Nephron progenitor cell (in vitro differentiated cells): ENCODE results near the gene CBARP.

Experiments used
- DNase-seq: peaks from one replicate; pipeline ENCODE4 v3.0.0; 2021
- H3K27ac Mint-ChIP-seq: 2 replicates; pipeline ENCODE4 v1.8.0; 2021; ENCODE audit warnings: mild to moderate bottlenecking, moderate library complexity, mixed read lengths
- H3K27me3 Mint-ChIP-seq: 2 replicates; pipeline ENCODE4 v1.8.0; 2021; ENCODE audit warnings: mild to moderate bottlenecking, low read depth, mixed read lengths; ENCODE audit not compliant: poor library complexity
- H3K36me3 Mint-ChIP-seq: 2 replicates; pipeline ENCODE4 v1.8.0; 2021; ENCODE audit warnings: low read depth, mixed read lengths
- H3K4me1 Mint-ChIP-seq: 2 replicates; pipeline ENCODE4 v1.8.0; 2021; ENCODE audit warnings: mixed read lengths
- H3K4me3 Mint-ChIP-seq: 2 replicates; pipeline ENCODE4 v1.8.0; 2021; ENCODE audit warnings: mild to moderate bottlenecking, moderate library complexity, mixed read lengths
- H3K9me3 Mint-ChIP-seq: 2 replicates; pipeline ENCODE4 v1.8.0; 2021; ENCODE audit warnings: mild to moderate bottlenecking, moderate library complexity, mixed read lengths
- TF ChIP-seq, protein P1 (sequence below): fragments of 200-600 bp; sonication (generic); IDR thresholded peaks from 2 replicates; pipeline ENCODE4 v1.5.0; 2021; ENCODE audit warnings: antibody characterized with exemption

CBARP gene

DNA sequence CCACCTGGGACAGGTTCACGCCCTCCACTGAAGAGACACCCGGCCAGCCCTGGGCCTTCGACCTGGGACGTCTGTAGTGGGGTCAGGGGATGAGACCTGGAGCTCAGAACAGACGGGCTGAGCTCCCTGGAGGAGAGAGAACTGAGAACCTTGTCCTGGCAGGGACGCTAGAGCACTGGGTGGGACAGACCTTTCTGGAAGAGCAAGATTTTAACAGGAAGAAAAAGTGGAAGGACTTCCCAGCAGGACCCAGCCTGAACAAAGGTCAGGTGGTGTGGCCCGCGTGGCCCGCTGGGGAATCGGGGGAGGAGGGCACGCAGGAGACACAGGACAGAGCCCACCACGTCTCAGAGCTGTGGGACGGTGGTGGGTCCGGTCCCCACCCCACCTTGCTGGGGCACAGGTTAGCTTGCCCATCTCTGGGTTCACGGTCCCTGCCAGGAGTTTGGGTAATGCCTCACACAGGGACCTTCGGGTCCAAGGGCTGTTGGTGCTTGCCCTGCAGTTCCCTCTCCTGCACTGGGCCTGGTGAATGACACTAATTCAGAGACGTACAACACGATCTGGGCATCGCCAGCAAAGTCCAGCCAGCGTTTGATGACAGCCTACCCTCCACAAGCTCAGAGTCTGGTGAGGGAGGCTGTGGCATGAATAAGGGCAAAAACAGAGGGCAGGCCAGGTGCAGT, 46.6 kb upstream of the CBARP start:
- TF ChIP-seq, protein P1, sequence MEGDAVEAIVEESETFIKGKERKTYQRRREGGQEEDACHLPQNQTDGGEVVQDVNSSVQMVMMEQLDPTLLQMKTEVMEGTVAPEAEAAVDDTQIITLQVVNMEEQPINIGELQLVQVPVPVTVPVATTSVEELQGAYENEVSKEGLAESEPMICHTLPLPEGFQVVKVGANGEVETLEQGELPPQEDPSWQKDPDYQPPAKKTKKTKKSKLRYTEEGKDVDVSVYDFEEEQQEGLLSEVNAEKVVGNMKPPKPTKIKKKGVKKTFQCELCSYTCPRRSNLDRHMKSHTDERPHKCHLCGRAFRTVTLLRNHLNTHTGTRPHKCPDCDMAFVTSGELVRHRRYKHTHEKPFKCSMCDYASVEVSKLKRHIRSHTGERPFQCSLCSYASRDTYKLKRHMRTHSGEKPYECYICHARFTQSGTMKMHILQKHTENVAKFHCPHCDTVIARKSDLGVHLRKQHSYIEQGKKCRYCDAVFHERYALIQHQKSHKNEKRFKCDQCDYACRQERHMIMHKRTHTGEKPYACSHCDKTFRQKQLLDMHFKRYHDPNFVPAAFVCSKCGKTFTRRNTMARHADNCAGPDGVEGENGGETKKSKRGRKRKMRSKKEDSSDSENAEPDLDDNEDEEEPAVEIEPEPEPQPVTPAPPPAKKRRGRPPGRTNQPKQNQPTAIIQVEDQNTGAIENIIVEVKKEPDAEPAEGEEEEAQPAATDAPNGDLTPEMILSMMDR: no peak
- Mint-ChIP-seq H3K4me1 (peaks cover 22% of the 10 kb centered on the region), H3K27me3 (peaks cover 18% of the 10 kb centered on the region), H3K9me3 (no peaks in the 10 kb centered on the region), H3K36me3 (no peaks in the 10 kb centered on the region), H3K27ac (no peak overlapping the region), H3K4me3 (peak overlapping the region; percentile 79)
- DNase-seq: no peak

DNA sequence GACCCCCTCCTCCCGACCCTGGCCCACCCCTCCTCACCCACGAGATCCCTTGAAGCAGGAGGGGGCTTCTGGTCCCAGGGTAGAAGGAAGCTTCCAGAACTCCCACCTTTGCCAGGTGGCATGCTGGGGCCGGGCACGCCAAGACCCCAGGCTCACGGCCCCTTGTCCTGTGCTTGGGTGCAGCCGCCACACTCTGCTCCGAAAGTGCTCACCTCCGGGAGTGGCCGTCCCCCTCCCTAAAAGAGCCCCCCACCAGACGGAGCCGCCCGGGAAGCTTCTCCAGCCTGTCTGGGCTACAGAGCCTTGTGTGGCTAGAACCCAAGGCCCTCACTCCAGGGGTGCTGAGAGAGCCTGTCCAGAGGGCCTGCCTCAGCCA, 46.1 kb upstream of the CBARP start:
- no peaks in the 10 kb centered on the region for H3K9me3 Mint-ChIP-seq
- peaks cover 22% of the 10 kb centered on the region for H3K4me1 Mint-ChIP-seq
- peaks cover 18% of the 10 kb centered on the region for H3K27me3 Mint-ChIP-seq
- TF ChIP-seq, protein P1: no peak
- DNase-seq: no peak
- peak overlapping the region; percentile 67 for H3K4me3 Mint-ChIP-seq
- no peaks in the 10 kb centered on the region for H3K36me3 Mint-ChIP-seq
- H3K27ac Mint-ChIP-seq: no peak overlapping the region

DNA sequence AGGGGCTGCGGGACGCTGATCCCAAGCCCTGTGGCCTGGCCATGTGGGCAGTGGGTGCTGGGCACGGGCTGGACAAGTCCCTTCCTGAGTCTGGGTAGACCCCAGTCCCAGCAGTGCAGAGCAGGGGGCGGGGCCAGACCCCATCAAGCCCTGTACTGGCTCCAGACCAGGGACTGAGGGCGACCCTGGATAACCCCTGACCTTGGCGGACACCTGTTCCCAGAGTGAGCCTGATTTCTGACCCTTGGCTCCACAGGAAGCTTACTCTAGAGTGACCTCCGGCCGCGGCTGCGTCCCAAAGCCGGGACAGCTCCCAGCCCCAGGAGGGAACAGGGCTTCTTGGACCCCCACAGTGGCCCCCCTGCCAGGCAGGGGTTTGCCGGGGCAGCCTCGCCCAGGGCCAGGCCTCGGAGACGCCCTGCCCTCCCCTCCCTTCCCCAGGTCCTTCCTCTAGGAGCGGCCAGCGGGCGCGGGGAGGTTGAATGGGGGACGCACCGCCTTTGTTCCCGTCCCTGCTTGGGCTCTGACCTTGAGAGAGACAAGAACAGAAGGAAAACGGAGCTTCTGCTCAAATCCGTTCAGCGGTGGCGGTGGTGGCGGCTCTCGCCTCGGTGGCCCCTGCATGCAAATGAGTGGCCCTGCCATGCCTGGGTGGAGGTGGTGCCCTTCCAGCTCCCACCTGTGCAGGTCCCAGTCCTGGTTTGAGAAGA, 45.6 kb upstream of the CBARP start:
- DNase-seq: no peak
- Mint-ChIP-seq H3K27me3 (peaks cover 18% of the 10 kb centered on the region), H3K4me1 (peaks cover 22% of the 10 kb centered on the region), H3K4me3 (no peak overlapping the region), H3K27ac (no peak overlapping the region), H3K9me3 (no peaks in the 10 kb centered on the region), H3K36me3 (no peaks in the 10 kb centered on the region)
- TF ChIP-seq, protein P1: no peak

DNA sequence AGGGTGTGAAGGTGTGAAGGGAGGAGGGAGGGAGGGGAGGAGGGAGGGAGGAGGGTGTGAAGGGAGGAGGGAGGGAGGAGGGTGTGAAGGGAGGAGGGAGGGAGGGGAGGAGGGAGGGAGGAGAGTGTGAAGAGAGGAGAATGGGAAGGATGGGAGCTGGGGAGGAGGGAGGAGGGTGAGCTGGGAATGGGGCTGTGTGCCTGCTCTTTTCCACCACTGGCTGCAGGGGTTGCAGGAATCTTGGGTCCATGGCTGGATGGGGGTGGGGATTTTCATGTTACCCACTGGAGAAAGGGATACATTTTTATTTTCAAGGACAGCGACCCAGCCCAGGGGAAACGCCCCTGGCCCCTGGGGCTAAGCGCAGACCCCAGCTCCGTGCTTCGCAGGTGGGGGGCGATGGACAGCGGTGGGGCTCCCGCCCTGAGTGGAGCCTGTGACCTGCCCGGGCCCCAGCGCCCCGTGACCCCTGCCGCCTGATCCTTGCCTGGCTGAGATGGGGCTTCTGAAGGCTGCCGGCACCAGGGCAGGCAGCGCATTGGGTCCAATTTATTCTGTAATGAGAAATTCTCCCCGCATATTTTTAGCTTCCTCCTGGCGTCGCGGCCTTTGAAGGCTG, 44.9 kb upstream of the CBARP start:
- H3K36me3 Mint-ChIP-seq: no peaks in the 10 kb centered on the region
- no peak overlapping the region for H3K27ac Mint-ChIP-seq
- DNase-seq: no peak
- H3K4me3 Mint-ChIP-seq: no peak overlapping the region
- peaks cover 22% of the 10 kb centered on the region for H3K4me1 Mint-ChIP-seq
- no peaks in the 10 kb centered on the region for H3K9me3 Mint-ChIP-seq
- peaks cover 18% of the 10 kb centered on the region for H3K27me3 Mint-ChIP-seq
- TF ChIP-seq, protein P1: no peak

DNA sequence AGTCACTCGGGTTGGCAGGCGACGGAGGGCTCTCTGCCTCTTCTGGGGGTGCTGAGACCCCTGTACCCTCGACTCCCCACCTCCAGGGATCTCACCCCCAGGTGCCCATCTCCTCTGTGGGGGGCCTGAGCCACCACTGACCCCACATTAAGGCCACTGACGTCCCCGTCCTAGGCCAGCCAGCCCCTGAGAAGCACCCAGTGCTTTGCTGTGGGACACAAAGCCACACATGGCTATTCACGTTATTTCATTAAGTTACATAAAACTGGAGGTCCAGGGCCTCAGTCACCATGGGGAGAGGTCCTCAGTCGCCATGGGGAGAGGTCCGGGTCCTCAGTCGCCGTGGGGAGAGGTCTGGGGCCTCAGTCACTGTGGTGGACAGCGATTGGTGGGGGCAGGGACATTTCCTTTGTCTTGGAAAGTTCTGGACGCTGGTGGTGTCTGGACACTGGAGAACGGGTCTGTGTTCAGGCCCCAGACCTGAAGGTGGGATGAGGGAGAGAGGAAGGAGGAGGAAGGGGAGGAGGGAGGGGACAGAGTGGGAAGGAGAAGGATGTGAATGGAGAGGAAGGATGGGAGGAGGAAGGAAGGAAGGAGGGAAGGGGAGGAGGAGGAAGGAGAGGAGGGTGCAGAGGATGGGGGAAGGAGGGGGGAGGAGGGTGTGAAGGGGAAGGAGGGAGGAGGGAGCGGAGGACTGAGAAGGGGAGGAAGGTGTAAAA, 43.9 kb upstream of the CBARP start:
- Mint-ChIP-seq H3K4me1 (peaks cover 25% of the 10 kb centered on the region), H3K27me3 (peaks cover 18% of the 10 kb centered on the region), H3K9me3 (no peaks in the 10 kb centered on the region), H3K36me3 (peaks cover 2% of the 10 kb centered on the region), H3K4me3 (no peak overlapping the region), H3K27ac (no peak overlapping the region)
- TF ChIP-seq, protein P1: no peak
- no peak for DNase-seq
